Measurements from ENCODE around the gene TMPRSS2. TPM values are rescaled to one million over a fixed set of nuclear protein-coding genes. Genes with fewer than 3 reads are reported as not detected.

The TMPRSS2 gene
- total and polyA plus RNA-seq, 2 of the 13 experiments (the other 11 are each of a cell fraction or from before 2014, with no cell fraction given), result 1.7 to 1.8 TPM

DNA sequence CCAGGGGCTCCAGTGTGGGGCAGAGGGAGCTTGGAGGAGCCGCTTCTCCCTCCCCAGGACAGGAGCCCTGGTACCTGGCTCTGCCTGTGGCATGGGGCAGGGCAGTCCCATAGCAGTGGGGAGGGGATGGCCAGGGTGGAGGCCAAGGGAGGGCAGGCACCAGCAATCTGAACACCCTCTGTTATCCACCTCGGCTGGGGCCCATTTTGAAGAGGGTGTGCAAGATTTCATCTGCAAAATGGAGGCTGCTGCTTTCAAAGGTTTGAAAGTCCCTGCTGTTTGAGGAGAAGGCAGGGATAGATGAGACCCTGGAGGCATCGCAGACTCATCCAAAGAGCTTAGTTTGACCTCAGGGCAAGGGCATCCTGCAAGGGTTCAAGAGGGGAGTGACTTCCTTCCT, 15.2 kb upstream of the TMPRSS2 start:
- Histone ChIP-seq H4K20me1 (ENCODE audit: insufficient read depth, low read length) (no peaks in the 10 kb centered on the region), H3K4me3 (replicated peaks in 1 of 3; ENCODE audit: insufficient read depth in 1 of 3, low read depth in 2 of 3, low read length in 3 of 3) (no peak overlapping the region), H3K36me3 (replicated peaks in 1 of 2; ENCODE audit: control insufficient read depth in 1 of 2, insufficient read depth in 2 of 2, low read length in 2 of 2) (no peaks in the 10 kb centered on the region), H3K4me2 (ENCODE audit: low read depth, low read length) (no peak overlapping the region), H3K79me2 (ENCODE audit: insufficient read depth, low read length) (no peaks in the 10 kb centered on the region), H3K27me3 (ENCODE audit: control insufficient read depth in 1 of 2, insufficient read depth in 2 of 2, low read length in 2 of 2) (no peaks in the 10 kb centered on the region), H2AFZ (ENCODE audit: low read length) (no peak overlapping the region), H3K9ac (ENCODE audit: insufficient read depth, low read depth, low read length) (no peak overlapping the region), H3K9me3 (ENCODE audit: low read length) (peaks cover 11% of the 10 kb centered on the region; the same call in 1 of the 2 replicates), H3K4me1 (ENCODE audit: insufficient read depth, low read length) (peaks cover 52% of the 10 kb centered on the region), H3K27ac (ENCODE audit: extremely low read length, insufficient read depth, low read length) (no peak overlapping the region)
- DNase-seq (ENCODE audit: low spot score) (no peak), FAIRE-seq (no peak), ATAC-seq (no peak)
- ChIA-PET CTCF (ENCODE audit: low intra/inter-chr PET ratio, low total read pairs) (no interaction called here), POLR2A (no interaction called here)
- intact Hi-C loops (cut with micrococcal nuclease; ENCODE audit: unreplicated experiment) (no loop called here), in situ Hi-C loops (cut with HindIII; ENCODE audit: extremely low pct_ligation_motif_present, low pct_unique_long_range_greater_than_20kb) (no loop called here)
- 75% methylated on average over 2 of the region's 3 CpGs for WGBS (ENCODE audit: low lambda C conversion rate)
- no TSS peak for BruUV-seq (replicated peaks)
- TF ChIP-seq HNRNPL (IDR thresholded peaks at IDR 0.05; ENCODE audit: low read depth, low read length) (no peak), ZNF850 (CRISPR knock-in tag; conservative IDR thresholded peaks at IDR 0.05) (no peak), SP5 (CRISPR knock-in tag; IDR thresholded peaks at IDR 0.05; ENCODE audit: borderline replicate concordance, low read depth) (no peak), ZNF629 (CRISPR knock-in tag; conservative IDR thresholded peaks at IDR 0.05) (no peak), CREM (IDR thresholded peaks at IDR 0.05) (no peak), CREM (CRISPR knock-in tag; IDR thresholded peaks at IDR 0.05) (no peak), ZNF816 (CRISPR knock-in tag; IDR thresholded peaks at IDR 0.05; ENCODE audit: borderline replicate concordance) (no peak), HOXA9 (CRISPR knock-in tag; IDR thresholded peaks at IDR 0.05; ENCODE audit: borderline replicate concordance) (no peak), TEAD3 (CRISPR knock-in tag; optimal IDR thresholded peaks at IDR 0.05; ENCODE audit: borderline replicate concordance) (no peak), BCL6 (CRISPR knock-in tag; IDR thresholded peaks at IDR 0.05) (no peak), NCOA2 (CRISPR knock-in tag; IDR thresholded peaks at IDR 0.05) (no peak)

DNA sequence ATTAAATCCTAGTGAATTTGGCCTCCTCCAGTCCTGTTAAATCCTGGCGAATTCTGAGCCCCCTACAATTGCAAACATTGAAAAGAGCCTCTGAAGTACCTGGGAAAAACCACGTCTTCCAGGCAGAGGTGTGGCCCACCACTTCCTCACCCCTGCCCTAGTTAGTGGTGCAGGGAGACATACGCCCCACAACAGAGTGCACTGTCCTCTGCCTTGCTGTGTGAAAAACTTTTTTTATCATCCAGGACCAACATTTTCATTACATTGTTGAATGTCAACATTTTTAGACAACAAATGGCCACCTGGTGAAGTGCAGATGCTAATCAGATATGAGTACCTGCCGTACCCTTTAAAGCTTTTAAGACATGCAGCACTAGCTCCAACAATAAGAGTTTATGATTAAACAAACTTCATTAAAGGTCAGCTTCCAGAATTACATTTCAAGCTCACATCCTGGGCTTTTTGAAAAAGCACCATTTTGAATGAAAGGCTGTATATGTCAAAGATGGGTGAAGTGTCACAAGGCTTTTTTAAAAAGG, 13.6 kb upstream of the TMPRSS2 start:
- Histone ChIP-seq H3K27me3 (ENCODE audit: control insufficient read depth in 1 of 2, insufficient read depth in 2 of 2, low read length in 2 of 2) (no peaks in the 10 kb centered on the region), H4K20me1 (ENCODE audit: insufficient read depth, low read length) (no peaks in the 10 kb centered on the region), H3K4me3 (replicated peaks in 1 of 3; ENCODE audit: insufficient read depth in 1 of 3, low read depth in 2 of 3, low read length in 3 of 3) (no peak overlapping the region), H3K36me3 (replicated peaks in 1 of 2; ENCODE audit: control insufficient read depth in 1 of 2, insufficient read depth in 2 of 2, low read length in 2 of 2) (no peaks in the 10 kb centered on the region), H3K4me1 (ENCODE audit: insufficient read depth, low read length) (peaks cover 48% of the 10 kb centered on the region), H3K79me2 (ENCODE audit: insufficient read depth, low read length) (no peaks in the 10 kb centered on the region), H3K9me3 (ENCODE audit: low read length) (peaks cover 11% of the 10 kb centered on the region; the same call in 1 of the 2 replicates), H2AFZ (ENCODE audit: low read length) (no peak overlapping the region), H3K9ac (ENCODE audit: insufficient read depth, low read depth, low read length) (no peak overlapping the region), H3K27ac (ENCODE audit: extremely low read length, insufficient read depth, low read length) (no peak overlapping the region), H3K4me2 (ENCODE audit: low read depth, low read length) (no peak overlapping the region)
- ATAC-seq, result no peak
- TF ChIP-seq ZNF570 (CRISPR knock-in tag; IDR thresholded peaks at IDR 0.05; ENCODE audit: borderline replicate concordance), result no peak
- TF ChIP-seq, protein P1, sequence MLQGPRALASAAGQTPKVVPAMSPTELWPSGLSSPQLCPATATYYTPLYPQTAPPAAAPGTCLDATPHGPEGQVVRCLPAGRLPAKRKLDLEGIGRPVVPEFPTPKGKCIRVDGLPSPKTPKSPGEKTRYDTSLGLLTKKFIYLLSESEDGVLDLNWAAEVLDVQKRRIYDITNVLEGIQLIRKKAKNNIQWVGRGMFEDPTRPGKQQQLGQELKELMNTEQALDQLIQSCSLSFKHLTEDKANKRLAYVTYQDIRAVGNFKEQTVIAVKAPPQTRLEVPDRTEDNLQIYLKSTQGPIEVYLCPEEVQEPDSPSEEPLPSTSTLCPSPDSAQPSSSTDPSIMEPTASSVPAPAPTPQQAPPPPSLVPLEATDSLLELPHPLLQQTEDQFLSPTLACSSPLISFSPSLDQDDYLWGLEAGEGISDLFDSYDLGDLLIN (CRISPR knock-in tag; IDR thresholded peaks at IDR 0.05; ENCODE audit: borderline replicate concordance), result no peak
- in situ Hi-C loops (cut with HindIII; ENCODE audit: extremely low pct_ligation_motif_present, low pct_unique_long_range_greater_than_20kb), result no loop called here
- WGBS (ENCODE audit: low lambda C conversion rate), result 40% methylated on average over 3 of the region's 4 CpGs
- intact Hi-C loops (cut with micrococcal nuclease; ENCODE audit: unreplicated experiment), result no loop called here
- DNase-seq (ENCODE audit: low spot score), result no peak
- no TSS peak for BruUV-seq (replicated peaks)
- ChIA-PET CTCF (ENCODE audit: low intra/inter-chr PET ratio, low total read pairs) (no interaction called here), POLR2A (no interaction called here)
- no peak for FAIRE-seq

Data from HepG2 (cell line).